HG03565 (cell line): ENCODE data around the gene KRTAP10-2.
"Not testable (repeated sequence)": the region's sequence is repeated elsewhere in the genome, so short reads cannot be mapped to it uniquely, and the experiment has no call there.

ENCODE experiments used
- ATAC-seq: cut with Tn5 transposase; IDR thresholded peaks from one replicate; pipeline ENCODE4 v1.9.1; 2021; ENCODE audit warnings: mild to moderate bottlenecking, moderate library complexity; ENCODE audit not compliant: unreplicated experiment

The KRTAP10-2 gene

GRCh38 chr21:44568261-44568660 lies 17.0 kb upstream of the KRTAP10-2 start:
- ATAC-seq: no peak

GRCh38 chr21:44567481-44568171 lies 16.3 kb upstream of the KRTAP10-2 start:
- no peak for ATAC-seq

GRCh38 chr21:44566403-44566802 lies 15.1 kb upstream of the KRTAP10-2 start:
- ATAC-seq: no peak

- no peak for ATAC-seq
These were observed 13.7 kb upstream of the KRTAP10-2 start for GRCh38 chr21:44564886-44565598.

GRCh38 chr21:44564099-44564498 lies 12.8 kb upstream of the KRTAP10-2 start:
- no peak for ATAC-seq

GRCh38 chr21:44558695-44559094 lies 7.4 kb upstream of the KRTAP10-2 start, which contains the start of gene KRTAP10-3:
TSS of gene KRTAP10-3 (minus strand) at chr21:44558795. CDS start at chr21:44558715, 80 bp downstream.
- ATAC-seq: no peak

- not testable (repeated sequence) for ATAC-seq
These were observed 7.0 kb upstream of the KRTAP10-2 start for GRCh38 chr21:44558329-44558675.

- no peak for ATAC-seq
These were observed 6.4 kb upstream of the KRTAP10-2 start for GRCh38 chr21:44557491-44558328.

GRCh38 chr21:44556879-44557278 lies 5.6 kb upstream of the KRTAP10-2 start:
- ATAC-seq: no peak

- no peak for ATAC-seq
These were observed 4.0 kb upstream of the KRTAP10-2 start for GRCh38 chr21:44555200-44555875.

GRCh38 chr21:44552681-44553080 lies 1.4 kb upstream of the KRTAP10-2 start:
- no peak for ATAC-seq

GRCh38 chr21:44552136-44552535 lies 831 bp upstream of the KRTAP10-2 start:
- no peak for ATAC-seq

GRCh38 chr21:44550807-44551206 lies 498 bp downstream of the KRTAP10-2 start:
- no peak for ATAC-seq

- not testable (repeated sequence) for ATAC-seq
These were observed 1.0 kb downstream of the KRTAP10-2 start for GRCh38 chr21:44550285-44550684.

GRCh38 chr21:44549525-44550211 lies 1.6 kb downstream of the KRTAP10-2 start:
- ATAC-seq: no peak

GRCh38 chr21:44548922-44549321 lies 2.4 kb downstream of the KRTAP10-2 start:
- ATAC-seq: no peak

GRCh38 chr21:44548381-44548780 lies 2.9 kb downstream of the KRTAP10-2 start:
- no peak for ATAC-seq

- ATAC-seq: no peak
These were observed 3.5 kb downstream of the KRTAP10-2 start for GRCh38 chr21:44547656-44548331.

GRCh38 chr21:44544566-44544965 lies 6.7 kb downstream of the KRTAP10-2 start:
- ATAC-seq: no peak

- no peak for ATAC-seq
These were observed 8.6 kb downstream of the KRTAP10-2 start for GRCh38 chr21:44542716-44543115.
